ENCODE data around the gene MYLK2.
"Not testable (repeated sequence)": the region's sequence is repeated elsewhere in the genome, so short reads cannot be mapped to it uniquely, and the experiment has no call there.

MYLK2 gene

DNA sequence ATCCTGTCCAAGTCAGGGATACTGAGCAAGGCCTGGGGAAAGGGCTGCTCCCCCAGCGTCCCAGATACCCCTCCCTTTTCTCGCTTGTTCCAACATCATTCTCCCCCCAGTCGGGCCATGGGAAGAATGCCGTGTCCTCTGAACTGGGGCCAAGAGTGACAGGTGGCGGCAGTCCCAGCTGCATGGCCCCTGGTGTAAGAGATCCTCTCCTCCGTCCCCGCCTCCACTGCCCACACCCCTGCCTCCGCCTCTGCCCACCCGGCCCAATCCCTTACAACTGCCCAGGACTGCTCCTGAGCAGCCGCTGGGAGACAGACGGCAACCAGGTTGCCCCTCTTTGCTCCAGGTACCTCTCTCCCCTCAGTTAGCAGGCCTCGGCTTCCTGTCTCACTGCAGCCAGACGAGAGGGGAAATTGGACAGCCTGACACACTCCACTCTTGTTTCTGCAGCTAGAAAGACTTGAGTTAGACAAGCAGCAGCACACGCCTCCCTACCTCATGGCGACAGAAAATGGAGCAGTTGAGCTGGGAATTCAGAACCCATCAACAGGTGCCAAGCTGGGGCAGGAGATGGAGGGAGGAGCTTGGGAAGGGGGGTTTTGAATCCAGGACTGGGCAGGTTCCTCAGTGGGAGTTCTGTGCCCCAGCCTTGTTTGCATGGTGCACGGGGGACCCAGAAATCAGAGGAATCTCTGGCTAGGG, at the start of gene MYLK2:
Gene MYLK2, plus strand, starts transcription at position 274 of the 702 bp plus-strand sequence. Its CDS starts 225 bp downstream, at position 499.
- DNase-seq: peak; percentile 85

GRCh38 chr20:31769681-31770080, 49.5 kb upstream of the MYLK2 start:
- DNase-seq: no peak

DNA sequence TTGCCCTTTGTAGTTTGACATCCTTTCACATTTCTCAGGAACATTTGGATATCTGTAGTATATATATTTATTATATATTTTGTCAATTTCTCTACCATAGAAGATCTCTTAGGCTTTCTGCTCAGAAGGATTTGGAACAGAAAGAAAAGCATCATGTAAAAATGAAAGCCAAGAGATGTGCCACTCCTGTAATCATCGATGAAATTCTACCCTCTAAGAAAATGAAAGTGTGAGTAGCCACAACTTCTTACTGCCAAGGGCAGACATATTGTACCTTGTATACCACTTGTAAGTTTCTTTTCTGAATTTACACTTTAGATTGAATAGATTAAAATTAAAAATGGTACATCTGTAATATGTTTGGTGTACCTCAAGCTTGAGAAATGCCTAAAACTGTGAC, 48.9 kb upstream of the MYLK2 start:
- no peak for DNase-seq

DNA sequence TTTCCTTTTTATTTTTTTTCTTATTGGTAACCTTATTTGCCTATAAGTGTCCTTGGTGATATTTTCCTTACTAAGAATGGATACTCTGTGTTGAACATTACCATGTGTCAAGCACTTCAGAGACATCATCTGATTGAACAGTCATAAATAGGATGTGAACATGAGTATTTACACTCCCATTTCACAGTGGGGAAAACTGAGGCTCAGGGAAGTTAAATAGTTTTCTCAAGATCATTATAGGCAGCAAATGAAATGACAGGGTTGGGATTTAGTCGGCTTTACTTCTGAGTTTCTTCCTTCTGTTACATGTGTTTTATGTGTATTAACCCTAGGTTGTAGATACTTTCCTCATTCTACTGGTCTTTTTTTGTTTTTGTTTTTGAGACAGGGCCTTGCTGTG, 44.7 kb upstream of the MYLK2 start:
- no peak for DNase-seq

DNA sequence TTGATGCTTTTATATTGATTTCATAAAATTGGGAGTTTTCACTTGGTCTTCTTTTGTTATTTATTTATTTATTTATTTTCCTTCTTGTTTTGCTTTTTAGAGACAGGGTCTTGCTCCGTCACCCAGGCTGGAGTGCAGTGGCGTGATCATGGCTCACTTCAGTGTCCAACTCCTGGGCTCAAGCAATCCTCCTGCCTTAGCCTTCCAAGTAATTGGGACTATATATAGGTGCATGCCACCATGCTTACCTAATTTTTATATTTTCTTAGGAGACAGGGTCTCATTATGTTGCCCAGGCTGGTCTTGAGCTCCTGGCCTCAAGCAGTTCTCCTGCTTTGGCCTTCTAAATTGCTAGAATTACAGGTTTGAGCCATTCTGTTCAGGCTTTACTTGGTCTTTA, 38.3 kb upstream of the MYLK2 start:
- DNase-seq: no peak

GRCh38 chr20:31781945-31782344, 37.2 kb upstream of the MYLK2 start:
- DNase-seq: no peak

- no peak for DNase-seq
Observed at GRCh38 chr20:31784354-31785044, 34.7 kb upstream of the MYLK2 start.

DNA sequence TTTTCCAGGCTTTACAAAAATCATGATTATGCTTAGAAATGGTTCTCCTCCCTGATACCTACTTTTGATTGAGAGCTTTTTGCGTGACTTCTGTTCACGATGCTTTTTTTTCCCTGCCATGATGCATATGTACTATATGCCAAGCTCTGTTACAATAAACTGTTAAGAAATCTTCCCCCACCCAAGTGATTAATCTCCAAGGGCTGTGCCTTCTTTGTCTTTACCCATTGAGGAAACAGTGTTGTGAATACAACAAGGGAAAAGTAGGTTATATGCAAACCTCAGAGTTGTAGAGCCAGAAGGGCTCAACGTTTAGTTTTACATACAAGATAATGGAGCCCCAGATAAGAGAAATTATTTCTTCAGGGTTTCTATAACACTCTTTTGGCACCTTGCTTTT, 34.1 kb upstream of the MYLK2 start:
- no peak for DNase-seq

GRCh38 chr20:31788578-31788977, 30.6 kb upstream of the MYLK2 start:
- no peak for DNase-seq

DNA sequence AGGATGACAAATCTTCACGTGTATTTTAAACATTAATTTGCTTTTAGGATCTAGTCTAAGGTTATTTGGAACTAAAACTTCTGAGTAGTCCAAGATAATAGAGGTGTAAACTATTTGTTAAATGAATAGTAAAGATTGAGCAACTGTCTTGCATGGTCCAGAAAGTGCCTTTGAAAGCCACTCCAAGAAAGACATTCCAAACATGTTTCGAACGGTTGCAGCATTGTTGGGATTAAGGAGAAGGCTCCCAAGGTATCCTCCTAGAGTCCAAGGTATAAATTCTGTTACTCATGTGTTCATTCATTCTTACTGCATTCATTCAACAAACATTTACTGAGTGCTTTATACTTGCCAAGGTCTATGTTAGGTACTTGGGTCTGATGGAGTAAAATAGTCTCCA, 28.8 kb upstream of the MYLK2 start:
- no peak for DNase-seq

- no peak for DNase-seq
Observed at GRCh38 chr20:31797364-31797763, 21.8 kb upstream of the MYLK2 start.

DNA sequence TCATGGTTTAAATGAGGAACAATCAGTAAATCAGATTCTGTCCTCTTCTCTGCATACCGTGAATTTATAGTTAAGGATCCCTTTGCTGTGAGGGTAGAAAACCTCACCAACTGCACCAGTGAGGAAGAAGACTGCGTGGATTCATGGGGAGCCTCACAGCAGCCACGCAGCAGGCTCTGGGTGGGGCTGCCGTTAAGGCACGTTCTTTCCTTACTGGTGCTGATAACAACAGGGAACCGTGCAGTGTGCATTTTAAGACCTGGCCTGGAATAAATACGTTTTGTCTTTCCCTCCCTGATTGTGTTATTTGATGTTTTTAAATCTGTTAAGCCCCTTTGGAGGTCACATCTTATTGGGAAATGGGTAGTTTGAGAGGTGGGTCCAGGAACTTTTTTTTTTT, 17.6 kb upstream of the MYLK2 start:
- no peak for DNase-seq

GRCh38 chr20:31803552-31804291, 15.4 kb upstream of the MYLK2 start:
- no peak for DNase-seq

DNA sequence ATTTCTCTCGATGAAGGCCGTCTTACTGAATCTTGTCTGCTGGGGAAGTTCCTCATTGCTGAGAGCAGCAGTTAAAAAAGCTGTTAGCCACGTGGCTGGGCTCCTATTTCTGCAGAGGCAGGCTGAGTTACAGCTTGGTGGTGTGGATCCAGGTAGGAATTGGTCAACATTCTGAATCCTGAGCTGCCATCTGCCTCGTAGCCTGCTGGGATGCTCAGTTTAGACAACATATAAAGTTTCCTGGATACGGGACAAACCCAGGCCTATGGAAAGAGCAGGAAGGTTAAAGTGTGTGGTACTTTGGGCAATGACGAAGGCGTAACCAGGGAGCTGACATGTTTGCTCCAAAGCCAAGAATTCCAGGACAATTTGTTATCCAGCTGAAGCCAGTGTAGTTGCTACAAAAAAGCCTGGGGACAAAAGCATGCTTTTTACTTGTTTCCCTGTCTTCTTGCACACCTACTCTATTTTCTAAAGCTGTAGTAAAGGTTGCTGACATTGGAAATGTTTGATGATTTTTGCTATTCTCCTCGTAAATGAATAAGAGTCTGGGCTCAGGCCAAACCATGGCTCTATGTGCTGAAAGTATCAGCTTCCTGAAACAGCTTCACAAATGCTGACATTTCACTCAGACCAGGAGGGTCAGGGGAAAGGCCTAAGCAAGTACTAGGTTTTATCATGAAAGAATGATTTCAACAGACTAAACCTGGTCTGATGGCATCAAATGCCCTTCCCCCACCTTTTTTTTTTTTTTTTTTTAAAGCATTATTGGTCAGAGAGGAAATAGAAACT, 12.4 kb upstream of the MYLK2 start:
- DNase-seq: no peak

DNA sequence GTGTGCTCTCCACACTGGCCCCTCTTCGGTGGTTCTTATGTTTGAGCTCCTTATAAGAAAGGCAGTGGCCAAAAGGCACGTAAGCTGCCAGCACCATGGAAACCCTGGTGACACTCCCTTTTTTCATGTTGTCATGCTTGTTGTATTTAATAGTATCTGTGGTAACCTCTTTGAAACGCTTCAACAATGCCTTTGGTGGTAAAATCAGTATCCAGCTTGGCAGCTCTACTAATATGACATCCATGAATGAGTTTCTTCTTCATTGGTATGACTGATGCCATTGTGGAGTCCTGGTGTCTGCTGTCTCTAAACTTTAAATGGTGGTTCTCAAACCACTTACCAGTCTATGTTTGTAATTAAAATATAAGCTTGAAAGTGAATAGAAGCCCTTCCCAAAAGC, 10.7 kb upstream of the MYLK2 start:
- no peak for DNase-seq

DNA sequence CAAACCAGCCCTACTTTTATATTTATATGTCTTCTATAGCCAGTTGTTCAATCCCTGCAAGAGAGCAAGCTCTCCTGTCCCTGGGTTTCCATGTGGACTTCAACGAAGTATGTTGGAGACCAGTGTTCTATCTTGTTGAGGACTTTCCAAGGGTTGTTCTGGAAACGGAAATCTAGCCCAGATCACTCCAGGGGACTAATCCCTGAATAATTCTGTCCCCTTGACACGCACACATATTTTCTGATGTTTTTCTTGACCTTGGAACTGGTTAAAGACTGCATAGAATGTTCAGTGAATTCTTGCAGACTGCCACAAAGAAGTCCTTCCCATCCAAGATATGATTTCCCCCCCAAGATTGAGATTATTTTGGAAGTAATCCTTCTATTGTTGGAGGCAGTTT, 9.5 kb upstream of the MYLK2 start:
- no peak for DNase-seq

DNA sequence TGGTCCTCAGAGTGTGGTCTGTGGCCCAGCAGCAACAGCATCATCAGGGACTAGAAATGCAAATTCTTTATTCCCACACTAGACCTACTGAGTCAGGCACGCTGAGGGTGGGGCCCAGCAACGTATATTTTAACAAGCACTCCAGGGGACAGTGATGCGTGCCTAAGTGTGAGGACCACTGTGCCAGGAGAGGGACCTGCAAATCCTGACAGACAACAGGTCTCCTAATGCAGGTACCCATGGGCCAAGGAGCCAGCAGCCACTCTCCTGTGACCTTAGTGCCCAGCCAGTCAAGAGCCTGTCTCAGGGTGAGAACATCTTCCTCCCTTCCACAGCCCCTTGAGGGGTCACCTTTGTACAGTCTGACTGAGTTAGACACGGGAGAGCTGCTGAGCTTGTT, 8.0 kb upstream of the MYLK2 start:
- DNase-seq: no peak

- DNase-seq: peak; percentile 78
Observed at GRCh38 chr20:31811796-31812728, 7.1 kb upstream of the MYLK2 start.

DNA sequence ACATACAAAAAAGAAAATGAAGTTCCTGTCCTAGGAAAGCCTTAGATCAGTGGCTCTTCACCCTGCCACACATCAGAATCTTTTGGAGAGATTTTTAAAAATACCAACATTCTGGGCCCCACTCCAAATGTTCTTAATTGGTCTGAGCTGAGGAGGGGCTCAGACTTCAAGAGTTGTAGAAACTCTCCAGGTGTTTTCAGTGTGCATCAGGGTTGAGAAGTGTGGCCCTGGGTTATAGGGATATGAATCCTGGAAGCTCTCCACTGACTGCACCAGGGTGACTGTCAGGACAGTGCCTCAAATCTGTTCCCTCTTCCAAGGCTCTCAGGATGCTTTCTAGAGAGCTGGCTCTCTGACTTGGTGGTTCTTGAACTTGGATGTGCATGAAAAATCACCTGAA, 5.5 kb upstream of the MYLK2 start:
- DNase-seq: no peak

DNA sequence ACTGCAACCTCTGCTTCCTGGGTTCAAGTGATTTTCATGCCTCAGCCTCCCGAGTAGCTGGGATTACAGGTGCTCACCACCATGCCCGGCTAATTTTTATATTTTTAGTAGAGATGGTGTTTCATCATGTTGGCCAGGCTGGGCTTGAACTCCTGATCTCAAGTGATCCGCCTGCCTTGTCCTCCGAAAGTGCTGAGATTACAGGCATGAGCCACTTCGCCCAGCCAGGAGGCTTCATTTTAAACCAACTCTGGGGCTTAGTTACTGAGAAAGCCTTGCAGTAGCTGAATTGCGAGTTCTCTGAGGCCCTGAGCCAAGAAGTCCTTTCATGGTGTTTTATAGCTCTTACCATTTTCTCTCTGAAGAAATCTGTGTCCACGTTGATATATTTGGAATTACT, 5.0 kb upstream of the MYLK2 start:
- DNase-seq: not testable (repeated sequence)

- DNase-seq: peak; percentile 44
Observed at GRCh38 chr20:31815408-31816188, 3.6 kb upstream of the MYLK2 start.
